ENCODE data around the gene GRIK4. TPM values are rescaled to one million over a fixed set of nuclear protein-coding genes. Genes with fewer than 3 reads are reported as not detected.

The GRIK4 gene
- total and polyA plus RNA-seq, 9 of the 15 experiments (the other 6 are each of a cell fraction or from before 2014, with no cell fraction given): not detected

- in situ Hi-C loops (cut with MboI) (no loop called here), intact Hi-C loops (cut with micrococcal nuclease) (no loop called here)
- Histone ChIP-seq H3K36me3 (ENCODE audit: control insufficient read depth, insufficient read depth, low read length) (no peaks in the 10 kb centered on the region), H3K4me2 (ENCODE audit: insufficient read depth, low read length) (no peak overlapping the region), H3K9ac (ENCODE audit: insufficient read depth in 1 of 2, low read depth in 2 of 2, low read length in 2 of 2) (no peak overlapping the region), H3K9me3 (replicated peaks; ENCODE audit: control insufficient read depth, insufficient read depth, low read depth, low read length) (no peaks in the 10 kb centered on the region), H3K79me2 (ENCODE audit: control insufficient read depth, insufficient read depth, low read length) (no peaks in the 10 kb centered on the region), H2AFZ (ENCODE audit: low read depth, low read length) (no peak overlapping the region), H3K4me3 (no peak overlapping the region), H3K27ac (ENCODE audit: extremely low read depth, low read depth, low read length) (no peak overlapping the region), H4K20me1 (replicated peaks; ENCODE audit: control insufficient read depth, insufficient read depth, low read length) (no peaks in the 10 kb centered on the region; the same call in 1 of the 2 replicates), H3K9me1 (ENCODE audit: control insufficient read depth, insufficient read depth, low read length) (no peaks in the 10 kb centered on the region), H3K4me1 (replicated peaks in 1 of 2; ENCODE audit: control insufficient read depth in 2 of 2, insufficient read depth in 2 of 2, low read length in 2 of 2) (no peaks in the 10 kb centered on the region), H3K27me3 (ENCODE audit: control insufficient read depth in 2 of 2, insufficient read depth in 2 of 2, low read length in 2 of 2) (peaks cover 0 to 21% of the 10 kb centered on the region in 2 experiments; a peak in 3 of 5 replicates)
- 0% methylated on average over 9 of the region's 9 CpGs for WGBS (ENCODE audit: insufficient coverage, low coverage, missing lambda C conversion rate)
- FAIRE-seq (no peak), ATAC-seq (no peak), DNase-seq (ENCODE audit: extremely low read depth in 1 of 4, low spot score in 3 of 4) (no peak)
- TF ChIP-seq EP300 (IDR thresholded peaks at IDR 0.05; ENCODE audit: low read length): no peak
- no peak for TF ChIP-seq KDM5B (IDR thresholded peaks at IDR 0.05; ENCODE audit: insufficient replicate concordance, low read depth, low read length)
- TF ChIP-seq ZNF512 (tag; IDR thresholded peaks at IDR 0.05): no peak
- no peak for TF ChIP-seq MAZ (CRISPR knock-in tag; conservative IDR thresholded peaks at IDR 0.05 in 1 of 2, IDR thresholded peaks at IDR 0.05 in 1 of 2)
- ChIA-PET CTCF (ENCODE audit: low intra/inter-chr PET ratio) (no interaction called here), POLR2A (interaction anchor here (0.8 kb wide), 1 partner anchor 9 kb away, joined by 3 read pairs; no protein-coding TSS in a partner anchor)
- BruUV-seq (replicated peaks): no TSS peak
Measured at GRCh38 chr11:120974466-120974865, 462.9 kb downstream of the GRIK4 start.

All from K562 (cell line).